ENCODE data around the gene WASL. TPM values are rescaled to one million over a fixed set of nuclear protein-coding genes. Genes with fewer than 3 reads are reported as not detected.
"Not testable (repeated sequence)": the region's sequence is repeated elsewhere in the genome, so short reads cannot be mapped to it uniquely, and the experiment has no call there.

The WASL gene
- total RNA-seq, 1 donor from 2014 or later: 35.0 TPM

DNA sequence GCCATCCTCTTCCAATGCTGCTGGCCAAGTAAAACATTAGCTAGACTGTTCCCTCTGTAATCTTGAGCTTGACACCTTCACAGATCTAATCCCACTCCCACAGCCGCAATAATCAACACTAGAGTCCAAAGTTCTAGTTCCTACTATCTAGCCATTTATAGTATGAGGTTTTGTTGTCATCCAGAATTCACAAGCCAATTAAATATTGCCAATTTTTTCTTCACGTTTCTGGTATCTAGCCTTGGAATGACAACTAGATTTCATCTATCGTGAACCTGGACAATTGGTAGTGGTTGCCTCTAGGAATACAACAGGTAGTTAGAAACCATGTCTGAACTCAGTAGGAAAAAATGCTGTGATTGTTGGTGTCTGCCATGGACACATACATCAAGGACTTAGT is 10.4 kb downstream of the WASL start:
- Mint-ChIP-seq H3K9me3 (peaks cover 27% of the 10 kb centered on the region), H3K4me1 (peaks cover 6% of the 10 kb centered on the region), H3K4me3 (no peak overlapping the region), H3K36me3 (peaks cover 24% of the 10 kb centered on the region), H3K27me3 (ENCODE audit: low read depth) (no peaks in the 10 kb centered on the region), H3K27ac (no peak overlapping the region)
- no peak for TF ChIP-seq CTCF (IDR thresholded peaks at IDR 0.05; ENCODE audit: unreplicated experiment)
- DNase-seq (ENCODE audit: low spot score in 2 of 2, unreplicated experiment in 2 of 2): no peak

DNA sequence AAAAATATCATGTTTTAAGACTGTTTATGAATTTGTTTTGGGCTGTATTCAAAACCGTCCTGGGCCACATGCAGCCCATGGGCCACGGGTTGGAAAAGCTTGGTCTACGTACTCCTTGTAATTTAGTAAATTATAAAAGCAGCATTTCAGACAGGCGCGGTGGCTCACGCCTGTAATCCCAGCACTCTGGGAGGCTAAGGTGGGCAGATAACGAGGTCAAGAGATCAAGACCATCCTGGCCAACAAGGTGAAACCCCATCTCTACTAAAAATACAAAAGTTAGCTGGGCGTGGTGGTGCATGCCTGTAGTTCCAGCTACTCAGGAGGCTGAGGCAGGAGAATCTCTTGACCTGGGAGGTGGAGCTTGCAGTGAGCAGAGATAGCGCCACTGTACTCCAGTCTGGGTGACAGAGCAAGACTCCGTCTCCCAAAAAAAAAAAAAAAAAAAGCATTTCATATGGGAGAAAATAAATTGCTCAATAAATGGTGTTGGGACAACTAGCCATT is 11.6 kb downstream of the WASL start:
- not testable (repeated sequence) for H3K27ac Mint-ChIP-seq; H3K4me3 Mint-ChIP-seq; H3K27me3 Mint-ChIP-seq (ENCODE audit: low read depth); DNase-seq (ENCODE audit: low spot score in 2 of 2, unreplicated experiment in 2 of 2); H3K4me1 Mint-ChIP-seq
- peaks cover 37% of the 10 kb centered on the region for H3K9me3 Mint-ChIP-seq
- H3K36me3 Mint-ChIP-seq: peaks cover 34% of the 10 kb centered on the region

DNA sequence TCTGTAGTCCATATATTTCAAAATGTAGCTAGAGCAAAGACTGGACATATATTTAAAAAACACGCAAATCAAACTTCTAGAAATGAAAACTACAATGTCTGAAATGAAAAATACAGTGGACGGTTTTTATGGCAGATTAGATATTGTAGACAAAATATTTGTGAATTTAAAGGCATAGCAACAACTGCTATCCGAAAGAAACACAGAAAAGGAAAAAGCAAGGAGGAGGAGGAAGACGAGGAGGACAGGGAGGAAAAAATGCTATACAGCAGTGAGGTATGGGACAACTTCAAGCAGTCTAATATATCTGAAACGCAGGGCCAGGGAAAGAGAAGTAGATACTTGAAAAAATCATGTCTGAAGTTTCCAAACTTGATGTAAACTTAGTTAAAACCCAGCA is 13.3 kb downstream of the WASL start:
- peaks cover 45% of the 10 kb centered on the region for H3K9me3 Mint-ChIP-seq
- H3K27ac Mint-ChIP-seq: peak overlapping the region; percentile 2
- no peaks in the 10 kb centered on the region for H3K27me3 Mint-ChIP-seq (ENCODE audit: low read depth)
- no peaks in the 10 kb centered on the region for H3K4me1 Mint-ChIP-seq
- peaks cover 40% of the 10 kb centered on the region for H3K36me3 Mint-ChIP-seq
- TF ChIP-seq CTCF (IDR thresholded peaks at IDR 0.05; ENCODE audit: unreplicated experiment): no peak
- DNase-seq (ENCODE audit: low spot score in 2 of 2, unreplicated experiment in 2 of 2): no peak
- no peak overlapping the region for H3K4me3 Mint-ChIP-seq

DNA sequence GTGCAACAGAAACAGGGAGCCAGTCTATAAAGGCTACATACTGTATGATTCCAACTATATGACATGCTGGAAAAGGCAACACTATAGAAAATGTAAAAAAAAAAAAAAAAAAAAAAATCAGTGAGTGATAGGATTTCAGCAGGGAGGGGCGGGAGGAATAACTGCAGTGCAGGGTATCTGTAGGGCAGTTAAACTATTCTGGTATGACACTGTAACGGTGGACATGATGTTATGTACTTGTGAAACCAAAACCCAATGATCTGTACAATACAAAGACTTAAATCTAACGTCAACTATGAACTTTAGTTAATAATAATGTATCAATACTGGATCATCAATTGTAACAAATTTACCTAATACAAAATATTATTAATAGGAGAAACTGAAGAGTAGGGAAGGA is 14.3 kb downstream of the WASL start:
- Mint-ChIP-seq H3K27me3 (ENCODE audit: low read depth) (no peaks in the 10 kb centered on the region), H3K27ac (no peak overlapping the region), H3K36me3 (peaks cover 40% of the 10 kb centered on the region), H3K4me3 (no peak overlapping the region), H3K9me3 (peaks cover 45% of the 10 kb centered on the region), H3K4me1 (no peaks in the 10 kb centered on the region)
- no peak for DNase-seq (ENCODE audit: low spot score in 2 of 2, unreplicated experiment in 2 of 2)
- no peak for TF ChIP-seq CTCF (IDR thresholded peaks at IDR 0.05; ENCODE audit: unreplicated experiment)

- Mint-ChIP-seq H3K27me3 (ENCODE audit: low read depth) (no peaks in the 10 kb centered on the region), H3K36me3 (peaks cover 34% of the 10 kb centered on the region), H3K4me1 (peaks cover 8% of the 10 kb centered on the region), H3K27ac (no peak overlapping the region), H3K4me3 (no peak overlapping the region), H3K9me3 (peaks cover 36% of the 10 kb centered on the region)
- DNase-seq (ENCODE audit: low spot score in 2 of 2, unreplicated experiment in 2 of 2): no peak
- no peak for TF ChIP-seq CTCF (IDR thresholded peaks at IDR 0.05; ENCODE audit: unreplicated experiment)
Measured at GRCh38 chr7:123732413-123733091, 16.3 kb downstream of the WASL start.

DNA sequence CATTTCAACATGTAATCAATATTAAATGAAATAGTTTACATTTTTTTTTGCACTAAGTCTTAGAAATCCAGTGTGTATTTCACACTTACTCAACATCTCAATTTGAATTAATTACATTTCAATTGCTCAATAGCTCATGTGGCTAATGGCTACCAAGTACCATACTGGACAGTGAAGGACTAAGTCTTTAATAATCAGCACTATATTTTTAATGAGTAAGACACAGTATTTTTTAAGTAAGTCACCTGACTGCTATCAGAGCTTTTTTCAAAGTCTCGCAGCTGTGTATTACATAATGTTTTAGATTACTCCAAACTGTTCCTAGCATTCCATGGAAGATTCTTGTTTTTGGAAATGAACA is 19.6 kb downstream of the WASL start:
- peaks cover 25% of the 10 kb centered on the region for H3K36me3 Mint-ChIP-seq
- H3K27ac Mint-ChIP-seq: no peak overlapping the region
- H3K27me3 Mint-ChIP-seq (ENCODE audit: low read depth): no peaks in the 10 kb centered on the region
- TF ChIP-seq CTCF (IDR thresholded peaks at IDR 0.05; ENCODE audit: unreplicated experiment): no peak
- H3K9me3 Mint-ChIP-seq: peaks cover 27% of the 10 kb centered on the region
- no peak for DNase-seq (ENCODE audit: low spot score in 2 of 2, unreplicated experiment in 2 of 2)
- H3K4me3 Mint-ChIP-seq: no peak overlapping the region
- H3K4me1 Mint-ChIP-seq: peaks cover 32% of the 10 kb centered on the region
